ENCODE results near the gene UNK. TPM values are rescaled to one million over a fixed set of nuclear protein-coding genes. Genes with fewer than 3 reads are reported as not detected.

UNK gene
- total and polyA plus RNA-seq, 2 donors (not counting 3 experiments of a cell fraction or from before 2014, with no cell fraction given): 18.0 to 23.2 TPM

DNA sequence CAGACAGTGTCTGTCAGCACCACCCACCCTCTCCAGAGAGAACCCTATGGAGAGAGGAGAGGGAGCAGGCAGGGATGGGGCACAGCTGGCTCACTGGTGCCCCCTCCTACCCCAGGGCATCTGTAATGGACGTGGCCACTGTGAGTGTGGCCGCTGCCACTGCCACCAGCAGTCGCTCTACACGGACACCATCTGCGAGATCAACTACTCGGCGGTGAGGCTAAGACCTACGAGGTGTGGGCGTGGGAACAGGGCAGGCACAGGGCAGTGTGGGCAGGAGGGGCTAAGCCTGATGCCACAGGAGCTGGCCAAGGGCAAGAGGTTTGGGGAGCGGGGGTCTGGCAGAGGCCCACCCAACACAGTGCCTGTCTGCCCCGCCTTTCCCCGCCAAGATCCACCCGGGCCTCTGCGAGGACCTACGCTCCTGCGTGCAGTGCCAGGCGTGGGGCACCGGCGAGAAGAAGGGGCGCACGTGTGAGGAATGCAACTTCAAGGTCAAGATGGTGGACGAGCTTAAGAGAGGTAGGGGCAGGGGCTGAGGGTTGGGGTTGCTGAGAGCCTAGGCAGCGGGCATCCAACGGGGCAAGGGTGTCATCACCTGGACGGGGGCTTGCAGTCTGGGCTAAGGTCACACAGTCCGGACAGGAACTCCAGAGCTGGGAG, 48.3 kb upstream of the UNK start:
- ChIA-PET POLR2A (no interaction called here), CTCF (interaction anchor here (2.7 to 4.2 kb wide), 2 partner anchors 11 to 57 kb away, joined by 7 to 35 read pairs; no protein-coding TSS in a partner anchor)
- FAIRE-seq (no peak), DNase-seq (ENCODE audit: low read depth, low spot score) (no peak)
- no peaks in the 10 kb centered on the region for H3K79me2 ChIP-seq (ENCODE audit: control insufficient read depth, insufficient read depth, low read length)
- H3K27ac ChIP-seq (ENCODE audit: insufficient read depth, low read depth, low read length): no peak overlapping the region
- no peaks in the 10 kb centered on the region for H3K4me1 ChIP-seq (ENCODE audit: control insufficient read depth, extremely low read depth, insufficient read depth, low read length)
- no peak overlapping the region for H2AFZ ChIP-seq (ENCODE audit: low read depth, low read length)
- no peaks in the 10 kb centered on the region for H3K9me3 ChIP-seq (replicated peaks; ENCODE audit: control insufficient read depth, insufficient read depth, low read length)
- H3K9me1 ChIP-seq (replicated peaks; ENCODE audit: control insufficient read depth, extremely low read depth, insufficient read depth, low read length): no peaks in the 10 kb centered on the region
- H3K36me3 ChIP-seq (ENCODE audit: control insufficient read depth in 2 of 2, extremely low read depth in 1 of 2, insufficient read depth in 2 of 2, low read length in 2 of 2): no peaks in the 10 kb centered on the region
- BruUV-seq (replicated peaks): no TSS peak
- no peak overlapping the region for H3K4me2 ChIP-seq (ENCODE audit: insufficient read depth, low read length)
- TF ChIP-seq, protein P1, sequence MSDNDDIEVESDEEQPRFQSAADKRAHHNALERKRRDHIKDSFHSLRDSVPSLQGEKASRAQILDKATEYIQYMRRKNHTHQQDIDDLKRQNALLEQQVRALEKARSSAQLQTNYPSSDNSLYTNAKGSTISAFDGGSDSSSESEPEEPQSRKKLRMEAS (IDR thresholded peaks at IDR 0.05; ENCODE audit: insufficient read depth, insufficient read length): no peak
- TF ChIP-seq, protein P2, sequence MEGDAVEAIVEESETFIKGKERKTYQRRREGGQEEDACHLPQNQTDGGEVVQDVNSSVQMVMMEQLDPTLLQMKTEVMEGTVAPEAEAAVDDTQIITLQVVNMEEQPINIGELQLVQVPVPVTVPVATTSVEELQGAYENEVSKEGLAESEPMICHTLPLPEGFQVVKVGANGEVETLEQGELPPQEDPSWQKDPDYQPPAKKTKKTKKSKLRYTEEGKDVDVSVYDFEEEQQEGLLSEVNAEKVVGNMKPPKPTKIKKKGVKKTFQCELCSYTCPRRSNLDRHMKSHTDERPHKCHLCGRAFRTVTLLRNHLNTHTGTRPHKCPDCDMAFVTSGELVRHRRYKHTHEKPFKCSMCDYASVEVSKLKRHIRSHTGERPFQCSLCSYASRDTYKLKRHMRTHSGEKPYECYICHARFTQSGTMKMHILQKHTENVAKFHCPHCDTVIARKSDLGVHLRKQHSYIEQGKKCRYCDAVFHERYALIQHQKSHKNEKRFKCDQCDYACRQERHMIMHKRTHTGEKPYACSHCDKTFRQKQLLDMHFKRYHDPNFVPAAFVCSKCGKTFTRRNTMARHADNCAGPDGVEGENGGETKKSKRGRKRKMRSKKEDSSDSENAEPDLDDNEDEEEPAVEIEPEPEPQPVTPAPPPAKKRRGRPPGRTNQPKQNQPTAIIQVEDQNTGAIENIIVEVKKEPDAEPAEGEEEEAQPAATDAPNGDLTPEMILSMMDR (IDR thresholded peaks at IDR 0.05; ENCODE audit: extremely low read depth in 1 of 2, insufficient read depth in 1 of 2, low read depth in 1 of 2, low read length in 2 of 2): no peak
- TF ChIP-seq JUN (IDR thresholded peaks at IDR 0.05; ENCODE audit: borderline replicate concordance, insufficient read depth, insufficient read length, low read depth): no peak
- no peaks in the 10 kb centered on the region for H4K20me1 ChIP-seq (replicated peaks; ENCODE audit: control insufficient read depth, extremely low read depth, insufficient read depth, low read length)
- H3K9ac ChIP-seq (replicated peaks; ENCODE audit: extremely low read depth, insufficient read depth, low read length): no peak overlapping the region
- H3K27me3 ChIP-seq (ENCODE audit: control insufficient read depth in 2 of 2, insufficient read depth in 2 of 2, low read length in 2 of 2): no peaks in the 10 kb centered on the region
- intact Hi-C loops (cut with micrococcal nuclease): no loop called here
- dilution Hi-C loops (cut with MboI; ENCODE audit: extremely low pct_ligation_motif_present, low sequenced_read_pairs): no loop called here
- no peak overlapping the region for H3K4me3 ChIP-seq (replicated peaks in 1 of 3; ENCODE audit: insufficient read depth in 1 of 3, low read depth in 1 of 3, low read length in 3 of 3)
